NB4 (cell line): ENCODE results near the gene ZNF688.

ENCODE experiments used
- MYC ChIP-seq: IDR thresholded peaks from 2 replicates; pipeline ENCODE4 v1.6.1; 2011; ENCODE audit warnings: low read depth, low read length
- POLR2A ChIP-seq: IDR thresholded peaks from 2 replicates; pipeline ENCODE4 v1.6.1; 2011; ENCODE audit warnings: mild to moderate bottlenecking; ENCODE audit not compliant: insufficient read length; ENCODE audit errors: extremely low read depth
- TF ChIP-seq, protein P1 (sequence below): IDR thresholded peaks from one replicate; pipeline ENCODE4 v1.5.1; 2012; ENCODE audit warnings: low read depth, low read length
- TF ChIP-seq, protein P2 (sequence below): IDR thresholded peaks from 2 replicates; pipeline ENCODE4 v1.6.1; 2011; ENCODE audit warnings: low read depth, low read length

DNA sequence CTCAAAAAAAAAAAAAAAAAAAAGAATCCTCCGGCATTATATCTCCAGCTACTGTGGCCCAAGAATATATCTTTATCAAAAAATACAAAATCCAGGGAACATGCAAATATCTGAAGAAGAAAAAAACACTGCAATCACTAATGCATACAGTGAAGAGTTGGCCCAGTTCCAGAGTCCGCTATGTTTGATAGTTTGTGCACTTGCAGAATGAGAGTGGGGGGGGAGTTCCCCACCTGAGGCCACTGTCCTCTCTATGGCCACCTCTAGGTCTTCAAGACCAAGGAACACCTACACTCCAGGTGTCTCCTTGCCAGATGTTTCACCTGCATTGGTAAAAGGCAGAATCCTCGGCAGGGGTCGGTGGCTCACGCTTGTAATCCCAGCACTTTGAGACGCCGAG is 9.9 kb upstream of the ZNF688 start:
- TF ChIP-seq, protein P1, sequence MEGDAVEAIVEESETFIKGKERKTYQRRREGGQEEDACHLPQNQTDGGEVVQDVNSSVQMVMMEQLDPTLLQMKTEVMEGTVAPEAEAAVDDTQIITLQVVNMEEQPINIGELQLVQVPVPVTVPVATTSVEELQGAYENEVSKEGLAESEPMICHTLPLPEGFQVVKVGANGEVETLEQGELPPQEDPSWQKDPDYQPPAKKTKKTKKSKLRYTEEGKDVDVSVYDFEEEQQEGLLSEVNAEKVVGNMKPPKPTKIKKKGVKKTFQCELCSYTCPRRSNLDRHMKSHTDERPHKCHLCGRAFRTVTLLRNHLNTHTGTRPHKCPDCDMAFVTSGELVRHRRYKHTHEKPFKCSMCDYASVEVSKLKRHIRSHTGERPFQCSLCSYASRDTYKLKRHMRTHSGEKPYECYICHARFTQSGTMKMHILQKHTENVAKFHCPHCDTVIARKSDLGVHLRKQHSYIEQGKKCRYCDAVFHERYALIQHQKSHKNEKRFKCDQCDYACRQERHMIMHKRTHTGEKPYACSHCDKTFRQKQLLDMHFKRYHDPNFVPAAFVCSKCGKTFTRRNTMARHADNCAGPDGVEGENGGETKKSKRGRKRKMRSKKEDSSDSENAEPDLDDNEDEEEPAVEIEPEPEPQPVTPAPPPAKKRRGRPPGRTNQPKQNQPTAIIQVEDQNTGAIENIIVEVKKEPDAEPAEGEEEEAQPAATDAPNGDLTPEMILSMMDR: no peak
- TF ChIP-seq POLR2A (no peak), MYC (no peak)
- TF ChIP-seq, protein P2, sequence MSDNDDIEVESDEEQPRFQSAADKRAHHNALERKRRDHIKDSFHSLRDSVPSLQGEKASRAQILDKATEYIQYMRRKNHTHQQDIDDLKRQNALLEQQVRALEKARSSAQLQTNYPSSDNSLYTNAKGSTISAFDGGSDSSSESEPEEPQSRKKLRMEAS: no peak
